ENCODE data around the gene ARSA. TPM values are rescaled to one million over a fixed set of nuclear protein-coding genes. Genes with fewer than 3 reads are reported as not detected.
A peak's percentile ranks its signal among the peaks of the same experiment; 100 is the strongest.
"Not testable (repeated sequence)": the region's sequence is repeated elsewhere in the genome, so short reads cannot be mapped to it uniquely, and the experiment has no call there.

Gene ARSA
- total and polyA plus RNA-seq, 2 of the 13 experiments (the other 11 are each of a cell fraction or from before 2014, with no cell fraction given): 9.0 to 11.5 TPM

DNA sequence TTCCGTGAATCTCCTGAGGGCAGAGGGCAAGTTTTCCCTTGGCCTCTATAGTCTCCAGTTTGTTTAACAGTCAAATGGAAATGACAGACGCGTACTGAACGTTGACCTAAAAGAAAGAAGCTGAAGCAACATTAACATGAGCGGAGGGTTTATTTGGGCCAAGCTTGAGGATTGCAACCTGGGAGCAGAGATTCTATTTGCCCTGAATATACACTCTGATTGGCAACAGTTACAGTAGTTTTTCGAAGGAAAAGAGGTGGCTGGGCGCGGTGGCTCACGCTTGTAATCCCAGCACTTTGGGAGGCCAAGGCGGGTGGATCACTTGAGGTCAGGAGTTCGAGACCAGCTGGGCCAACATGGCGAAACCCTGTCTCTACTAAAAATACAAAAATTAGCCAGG is 12.3 kb upstream of the ARSA start:
- H3K36me3 ChIP-seq (replicated peaks in 1 of 2; ENCODE audit: control insufficient read depth in 1 of 2, insufficient read depth in 2 of 2, low read length in 2 of 2); H2AFZ ChIP-seq (ENCODE audit: low read length); H3K9ac ChIP-seq (ENCODE audit: insufficient read depth, low read depth, low read length); H4K20me1 ChIP-seq (ENCODE audit: insufficient read depth, low read length); in situ Hi-C loops (cut with HindIII; ENCODE audit: extremely low pct_ligation_motif_present, low pct_unique_long_range_greater_than_20kb); H3K4me3 ChIP-seq (replicated peaks in 1 of 3; ENCODE audit: insufficient read depth in 1 of 3, low read depth in 2 of 3, low read length in 3 of 3); H3K9me3 ChIP-seq (ENCODE audit: low read length); BruUV-seq (replicated peaks); H3K79me2 ChIP-seq (ENCODE audit: insufficient read depth, low read length); H3K27me3 ChIP-seq (ENCODE audit: control insufficient read depth in 1 of 2, insufficient read depth in 2 of 2, low read length in 2 of 2); TF ChIP-seq SOX13 (IDR thresholded peaks at IDR 0.05): not testable (repeated sequence)
- 2% methylated on average over 12 of the region's 12 CpGs for WGBS (ENCODE audit: low lambda C conversion rate)
- CTCF ChIA-PET (ENCODE audit: low intra/inter-chr PET ratio, low total read pairs): interaction anchor here (1.0 kb wide), 1 partner anchor 18 kb away, joined by 3 read pairs; no protein-coding TSS in a partner anchor
- DNase-seq (ENCODE audit: low spot score) (peak; percentile 88), FAIRE-seq (peak; percentile 73), ATAC-seq (peak; percentile 55)
- H3K27ac ChIP-seq (ENCODE audit: extremely low read length, insufficient read depth, low read length): peak overlapping the region; percentile 94
- POLR2A ChIA-PET: interaction anchor here (0.8 to 5.4 kb wide), 11 partner anchors 10 to 133 kb away, joined by 3 to 56 read pairs (median 6); partner anchors contain the start of genes ARSA, LMF2, NCAPH2 and SCO2
- intact Hi-C loops (cut with micrococcal nuclease; ENCODE audit: unreplicated experiment): loop anchor here (5.0 kb wide), 1 partner anchor 52 kb away; no protein-coding TSS in a partner anchor
- H3K4me2 ChIP-seq (ENCODE audit: low read depth, low read length): peak overlapping the region; percentile 89
- peaks cover 60% of the 10 kb centered on the region for H3K4me1 ChIP-seq (ENCODE audit: insufficient read depth, low read length)
- TF ChIP-seq HNF4A (CRISPR knock-in tag; IDR thresholded peaks at IDR 0.05): peak; percentile 84
- peak; percentile 69 for TF ChIP-seq NR2F6 (IDR thresholded peaks at IDR 0.05)
- peak; percentile 77 for TF ChIP-seq NR2F6 (CRISPR knock-in tag; IDR thresholded peaks at IDR 0.05)
- peak in 1 of 2 experiments; percentile 36; a peak in 1 of 4 replicates for TF ChIP-seq SOX13 (CRISPR knock-in tag; conservative IDR thresholded peaks at IDR 0.05 in 1 of 2, IDR thresholded peaks at IDR 0.05 in 1 of 2)
- TF ChIP-seq, protein P1, sequence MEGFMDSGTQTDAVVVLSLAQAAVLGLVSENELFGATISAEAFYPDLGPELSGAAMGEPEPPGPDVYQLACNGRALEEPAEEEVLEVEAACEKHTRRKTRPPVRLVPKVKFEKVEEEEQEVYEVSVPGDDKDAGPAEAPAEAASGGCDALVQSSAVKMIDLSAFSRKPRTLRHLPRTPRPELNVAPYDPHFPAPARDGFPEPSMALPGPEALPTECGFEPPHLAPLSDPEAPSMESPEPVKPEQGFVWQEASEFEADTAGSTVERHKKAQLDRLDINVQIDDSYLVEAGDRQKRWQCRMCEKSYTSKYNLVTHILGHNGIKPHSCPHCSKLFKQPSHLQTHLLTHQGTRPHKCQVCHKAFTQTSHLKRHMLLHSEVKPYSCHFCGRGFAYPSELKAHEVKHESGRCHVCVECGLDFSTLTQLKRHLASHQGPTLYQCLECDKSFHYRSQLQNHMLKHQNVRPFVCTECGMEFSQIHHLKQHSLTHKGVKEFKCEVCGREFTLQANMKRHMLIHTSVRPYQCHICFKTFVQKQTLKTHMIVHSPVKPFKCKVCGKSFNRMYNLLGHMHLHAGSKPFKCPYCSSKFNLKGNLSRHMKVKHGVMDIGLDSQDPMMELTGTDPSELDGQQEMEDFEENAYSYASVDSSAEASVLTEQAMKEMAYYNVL (CRISPR knock-in tag; IDR thresholded peaks at IDR 0.05; ENCODE audit: borderline replicate concordance): peak; percentile 44; the same call in 1 of the 2 replicates
- TF ChIP-seq, protein P2, sequence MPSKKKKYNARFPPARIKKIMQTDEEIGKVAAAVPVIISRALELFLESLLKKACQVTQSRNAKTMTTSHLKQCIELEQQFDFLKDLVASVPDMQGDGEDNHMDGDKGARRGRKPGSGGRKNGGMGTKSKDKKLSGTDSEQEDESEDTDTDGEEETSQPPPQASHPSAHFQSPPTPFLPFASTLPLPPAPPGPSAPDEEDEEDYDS (CRISPR knock-in tag; IDR thresholded peaks at IDR 0.05): 0 out of 2 replicates have a peak, but pooled peaks have one; percentile 22
- 0 out of 2 replicates have a peak, but pooled peaks have one; percentile 33 for TF ChIP-seq SIX4 (CRISPR knock-in tag; IDR thresholded peaks at IDR 0.05)
- TF ChIP-seq ESRRA (CRISPR knock-in tag; IDR thresholded peaks at IDR 0.05; ENCODE audit: low read depth): 0 out of 2 replicates have a peak, but pooled peaks have one; percentile 28
- TF ChIP-seq HMG20B (CRISPR knock-in tag; conservative IDR thresholded peaks at IDR 0.05): peak; percentile 38; the same call in 1 of the 2 replicates
- TF ChIP-seq SP4 (CRISPR knock-in tag; IDR thresholded peaks at IDR 0.05): 0 out of 2 replicates have a peak, but pooled peaks have one; percentile 30
- TF ChIP-seq NCOA2 (CRISPR knock-in tag; IDR thresholded peaks at IDR 0.05): peak; percentile 33; the same call in 1 of the 2 replicates
- TF ChIP-seq RCOR2 (CRISPR knock-in tag; IDR thresholded peaks at IDR 0.05): peak; percentile 38; the same call in 1 of the 2 replicates
- TF ChIP-seq, protein P3, sequence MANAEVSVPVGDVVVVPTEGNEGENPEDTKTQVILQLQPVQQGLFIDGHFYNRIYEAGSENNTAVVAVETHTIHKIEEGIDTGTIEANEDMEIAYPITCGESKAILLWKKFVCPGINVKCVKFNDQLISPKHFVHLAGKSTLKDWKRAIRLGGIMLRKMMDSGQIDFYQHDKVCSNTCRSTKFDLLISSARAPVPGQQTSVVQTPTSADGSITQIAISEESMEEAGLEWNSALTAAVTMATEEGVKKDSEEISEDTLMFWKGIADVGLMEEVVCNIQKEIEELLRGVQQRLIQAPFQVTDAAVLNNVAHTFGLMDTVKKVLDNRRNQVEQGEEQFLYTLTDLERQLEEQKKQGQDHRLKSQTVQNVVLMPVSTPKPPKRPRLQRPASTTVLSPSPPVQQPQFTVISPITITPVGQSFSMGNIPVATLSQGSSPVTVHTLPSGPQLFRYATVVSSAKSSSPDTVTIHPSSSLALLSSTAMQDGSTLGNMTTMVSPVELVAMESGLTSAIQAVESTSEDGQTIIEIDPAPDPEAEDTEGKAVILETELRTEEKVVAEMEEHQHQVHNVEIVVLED (CRISPR knock-in tag; IDR thresholded peaks at IDR 0.05; ENCODE audit: borderline replicate concordance): 0 out of 2 replicates have a peak, but pooled peaks have one; percentile 19
- peak; percentile 65 for TF ChIP-seq PPARG (CRISPR knock-in tag; conservative IDR thresholded peaks at IDR 0.05)
- TF ChIP-seq FOXA3 (CRISPR knock-in tag; IDR thresholded peaks at IDR 0.05): peak; percentile 56; the same call in 1 of the 2 replicates
- TF ChIP-seq ZNF292 (CRISPR knock-in tag; IDR thresholded peaks at IDR 0.05; ENCODE audit: borderline replicate concordance, low read depth): peak; percentile 27; the same call in 1 of the 2 replicates
- TF ChIP-seq CBFB (CRISPR knock-in tag; IDR thresholded peaks at IDR 0.05): 0 out of 2 replicates have a peak, but pooled peaks have one; percentile 35
- TF ChIP-seq ZMYM3 (CRISPR knock-in tag; IDR thresholded peaks at IDR 0.05): peak; percentile 80; the same call in 1 of the 2 replicates

Data from HepG2 (cell line).